Measurements from ENCODE around the gene COQ10A. TPM values are rescaled to one million over a fixed set of nuclear protein-coding genes. Genes with fewer than 3 reads are reported as not detected.

COQ10A gene
- total RNA-seq, 1 experiment from 2014 or later, result 26.1 TPM

DNA sequence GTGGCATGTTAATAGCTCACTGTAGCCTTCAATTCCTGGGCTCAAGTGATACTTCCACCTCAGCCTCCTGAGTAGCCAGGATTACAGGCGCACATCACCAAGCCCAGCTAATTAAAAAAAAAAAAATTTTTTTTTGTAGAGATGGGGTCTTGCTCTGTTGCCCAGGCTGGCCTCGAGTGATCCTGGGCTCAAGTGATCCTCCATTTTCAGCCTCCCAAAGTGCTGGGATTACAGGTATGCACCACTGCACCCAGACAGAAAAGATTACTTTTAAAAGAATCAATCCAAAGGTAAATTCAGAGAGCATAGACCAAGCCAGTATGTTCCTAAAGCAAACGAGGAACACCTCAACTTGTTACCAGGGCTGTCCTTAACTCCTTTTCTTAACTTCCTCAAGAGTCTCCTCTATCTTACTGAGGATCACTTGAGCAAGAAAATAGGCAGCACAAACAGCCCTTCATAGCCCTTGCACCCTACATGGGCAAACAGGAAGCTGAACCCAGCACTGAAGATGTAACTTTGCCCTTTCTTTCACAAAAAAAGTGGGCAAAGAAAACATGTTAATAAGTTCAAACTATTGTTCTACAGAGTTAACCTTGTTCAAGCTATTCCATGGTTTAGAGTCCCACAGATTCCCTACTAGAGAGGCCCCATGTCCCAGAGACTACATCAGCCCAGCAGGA lies 22.1 kb downstream of the COQ10A start:
- Histone ChIP-seq H3K4ac (ENCODE audit: low read depth, low read length) (no peak overlapping the region), H2BK120ac (ENCODE audit: low read depth, low read length, poor library complexity, severe bottlenecking) (no peak overlapping the region), H4K91ac (ENCODE audit: insufficient read length, low read depth, low read length) (no peak overlapping the region), H2BK15ac (ENCODE audit: low read depth, low read length) (no peak overlapping the region), H3K56ac (ENCODE audit: insufficient read length, low read depth, low read length) (no peak overlapping the region), H2BK12ac (ENCODE audit: insufficient read length, low read depth, low read length) (no peak overlapping the region), H3K18ac (ENCODE audit: insufficient read length, low read depth, low read length) (no peak overlapping the region), H3K9me3 (ENCODE audit: control insufficient read depth, low read depth, low read length) (no peaks in the 10 kb centered on the region), H4K5ac (ENCODE audit: insufficient read length, low read depth, low read length) (no peak overlapping the region), H3T11ph (ENCODE audit: low read length) (no peak overlapping the region), H4K20me1 (ENCODE audit: control insufficient read depth, insufficient read depth, insufficient read length) (no peaks in the 10 kb centered on the region), H3K27me3 (ENCODE audit: insufficient read depth, low read length) (no peaks in the 10 kb centered on the region), H2BK20ac (ENCODE audit: low read depth, low read length, poor library complexity, severe bottlenecking) (no peak overlapping the region), H2AFZ (ENCODE audit: low read length) (no peak overlapping the region), H3K79me2 (ENCODE audit: insufficient read depth, low read length) (peaks cover 4% of the 10 kb centered on the region; the same call in 1 of the 2 replicates), H3K4me2 (ENCODE audit: insufficient read depth, insufficient read length, low read length) (no peak overlapping the region), H4K8ac (replicated peaks; ENCODE audit: insufficient read length, low read depth, low read length) (no peak overlapping the region), H3K4me1 (ENCODE audit: insufficient read depth, low read length) (0 out of 2 replicates have a peak, but pooled peaks cover 2% of the 10 kb centered on the region), H3K27ac (ENCODE audit: insufficient read length, low read depth, low read length) (no peak overlapping the region), H3K79me1 (ENCODE audit: insufficient read depth, low read depth, low read length, poor library complexity, severe bottlenecking) (peaks cover 3% of the 10 kb centered on the region), H3K23ac (ENCODE audit: insufficient read length, low read depth, low read length) (no peak overlapping the region), H2AK5ac (ENCODE audit: insufficient read length, low read length) (no peak overlapping the region), H3K14ac (ENCODE audit: insufficient read depth, low read length) (no peak overlapping the region), H2BK5ac (ENCODE audit: insufficient read length, low read length) (no peak overlapping the region), H3K23me2 (ENCODE audit: insufficient read length, low read depth, low read length, poor library complexity, severe bottlenecking) (no peaks in the 10 kb centered on the region), H3K9ac (ENCODE audit: extremely low read depth, insufficient read length, low read length) (no peak overlapping the region)
- TF ChIP-seq, protein P1, sequence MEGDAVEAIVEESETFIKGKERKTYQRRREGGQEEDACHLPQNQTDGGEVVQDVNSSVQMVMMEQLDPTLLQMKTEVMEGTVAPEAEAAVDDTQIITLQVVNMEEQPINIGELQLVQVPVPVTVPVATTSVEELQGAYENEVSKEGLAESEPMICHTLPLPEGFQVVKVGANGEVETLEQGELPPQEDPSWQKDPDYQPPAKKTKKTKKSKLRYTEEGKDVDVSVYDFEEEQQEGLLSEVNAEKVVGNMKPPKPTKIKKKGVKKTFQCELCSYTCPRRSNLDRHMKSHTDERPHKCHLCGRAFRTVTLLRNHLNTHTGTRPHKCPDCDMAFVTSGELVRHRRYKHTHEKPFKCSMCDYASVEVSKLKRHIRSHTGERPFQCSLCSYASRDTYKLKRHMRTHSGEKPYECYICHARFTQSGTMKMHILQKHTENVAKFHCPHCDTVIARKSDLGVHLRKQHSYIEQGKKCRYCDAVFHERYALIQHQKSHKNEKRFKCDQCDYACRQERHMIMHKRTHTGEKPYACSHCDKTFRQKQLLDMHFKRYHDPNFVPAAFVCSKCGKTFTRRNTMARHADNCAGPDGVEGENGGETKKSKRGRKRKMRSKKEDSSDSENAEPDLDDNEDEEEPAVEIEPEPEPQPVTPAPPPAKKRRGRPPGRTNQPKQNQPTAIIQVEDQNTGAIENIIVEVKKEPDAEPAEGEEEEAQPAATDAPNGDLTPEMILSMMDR (conservative IDR thresholded peaks at IDR 0.05), result no peak
- DNase-seq, result no peak
- H3K27me3 Mint-ChIP-seq (ENCODE audit: low read depth), result no peaks in the 10 kb centered on the region
- no peaks in the 10 kb centered on the region for H3K9me3 Mint-ChIP-seq
- H3K4me1 Mint-ChIP-seq, result peaks cover 0 to 6% of the 10 kb centered on the region in 2 experiments; a peak in 2 of 4 replicates
- peaks cover 17 to 50% (median 25%) of the 10 kb centered on the region in 3 experiments; a peak in 6 of 7 replicates for H3K36me3 Mint-ChIP-seq (ENCODE audit: insufficient read depth in 1 of 3, low read depth in 3 of 3)
- H3K4me3 Mint-ChIP-seq, result no peak overlapping the region; a peak in 1 of 5 replicates
- no peak overlapping the region for H3K27ac Mint-ChIP-seq
- no CpG with 5 or more reads among the region's 3 CpGs for WGBS (ENCODE audit: extremely low coverage, insufficient read length, low lambda C conversion rate)
